DOHH2 (cell line): ENCODE measurements around the gene SCYGR7.

Source experiments
- H3F3A ChIP-seq: fragments of 200-600 bp; sonication (generic), shearing (Covaris generic); 2 replicates; pipeline ENCODE4 v1.6.0; 2016; ENCODE audit warnings: antibody characterized with exemption, mild to moderate bottlenecking; ENCODE audit not compliant: control insufficient read depth, insufficient read depth
- H3K27ac ChIP-seq: fragments of 200-600 bp; sonication (generic); 2 replicates; pipeline ENCODE4 v1.5.1; 2014; ENCODE audit warnings: low read depth, mild to moderate bottlenecking, low read length, moderate library complexity
- H3K27me3 ChIP-seq: fragments of 200-600 bp; sonication (generic); 2 replicates; pipeline ENCODE4 v1.6.1; 2014; ENCODE audit warnings: mild to moderate bottlenecking, low read length, mixed read lengths; ENCODE audit not compliant: control insufficient read depth
- H3K36me3 ChIP-seq: fragments of 200-600 bp; sonication (generic); 2 replicates; pipeline ENCODE4 v1.6.1; 2014; ENCODE audit warnings: mild to moderate bottlenecking, low read length, moderate library complexity, mixed read lengths; ENCODE audit not compliant: control insufficient read depth
- H3K4me1 ChIP-seq: fragments of 200-600 bp; sonication (generic); 2 replicates; pipeline ENCODE4 v1.6.1; 2014; ENCODE audit warnings: mild to moderate bottlenecking, low read length, mixed read lengths; ENCODE audit not compliant: control insufficient read depth
- H3K4me2 ChIP-seq: fragments of 200-600 bp; sonication (generic); 2 replicates; pipeline ENCODE4 v1.6.0; 2014; ENCODE audit warnings: mild to moderate bottlenecking, low read length, moderate library complexity
- H3K4me3 ChIP-seq: fragments of 200-600 bp; sonication (generic); 2 replicates; pipeline ENCODE4 v1.5.1; 2014; ENCODE audit warnings: mild to moderate bottlenecking, low read length, mixed read lengths
- H3K79me2 ChIP-seq: fragments of 200-600 bp; sonication (generic); 2 replicates; pipeline ENCODE4 v1.6.1; 2014; ENCODE audit warnings: mild to moderate bottlenecking, low read length, mixed read lengths; ENCODE audit not compliant: control insufficient read depth
- H3K9me2 ChIP-seq: fragments of 200-600 bp; sonication (generic); replicated peaks from 2 replicates; pipeline ENCODE4 v1.6.1; 2014; ENCODE audit warnings: mild to moderate bottlenecking, low read length, mixed read lengths; ENCODE audit not compliant: control insufficient read depth
- H3K9me3 ChIP-seq: fragments of 200-600 bp; sonication (generic); 2 replicates; pipeline ENCODE4 v1.6.1; 2014; ENCODE audit warnings: antibody characterized with exemption, low read length, mixed read lengths; ENCODE audit not compliant: control insufficient read depth, insufficient read depth
- H4K20me1 ChIP-seq: fragments of 200-600 bp; sonication (generic); 2 replicates; pipeline ENCODE4 v1.6.0; 2014; ENCODE audit warnings: low read depth, mild to moderate bottlenecking, antibody characterized with exemption, low read length, moderate library complexity; ENCODE audit not compliant: control insufficient read depth, insufficient read depth
- CTCF ChIP-seq: fragments of 200-600 bp; sonication (generic); IDR thresholded peaks from one replicate; pipeline ENCODE4 v1.5.1; 2014; ENCODE audit warnings: antibody characterized with exemption, mild to moderate bottlenecking, low read depth, low read length; ENCODE audit not compliant: poor library complexity, severe bottlenecking
- EZH2phosphoT487 ChIP-seq: fragments of 200-600 bp; sonication (generic); IDR thresholded peaks from 2 replicates; pipeline ENCODE4 v1.6.1; 2017; ENCODE audit warnings: borderline replicate concordance, mild to moderate bottlenecking, antibody characterized with exemption, low read length, moderate library complexity, mixed read lengths

Gene SCYGR7

GRCh38 chr2:227766373-227766883, 38.3 kb downstream of the SCYGR7 start:
- Histone ChIP-seq H4K20me1 (no peaks in the 10 kb centered on the region), H3K36me3 (no peaks in the 10 kb centered on the region), H3K27me3 (no peaks in the 10 kb centered on the region), H3K9me3 (no peaks in the 10 kb centered on the region), H3K4me2 (no peak overlapping the region), H3K79me2 (no peaks in the 10 kb centered on the region), H3K4me1 (no peaks in the 10 kb centered on the region), H3K4me3 (no peak overlapping the region), H3K27ac (no peak overlapping the region), H3K9me2 (no peaks in the 10 kb centered on the region), H3F3A (no peaks in the 10 kb centered on the region)
- no peak for TF ChIP-seq EZH2phosphoT487
- peak; percentile 84 for TF ChIP-seq CTCF

- H3K36me3 ChIP-seq, result no peaks in the 10 kb centered on the region
- TF ChIP-seq CTCF, result no peak
- TF ChIP-seq EZH2phosphoT487, result no peak
- no peaks in the 10 kb centered on the region for H3F3A ChIP-seq
- H3K27ac ChIP-seq, result no peak overlapping the region
- H3K9me2 ChIP-seq, result no peaks in the 10 kb centered on the region
- no peak overlapping the region for H3K4me3 ChIP-seq
- no peaks in the 10 kb centered on the region for H3K4me1 ChIP-seq
- H3K79me2 ChIP-seq, result no peaks in the 10 kb centered on the region
- no peaks in the 10 kb centered on the region for H3K27me3 ChIP-seq
- no peaks in the 10 kb centered on the region for H4K20me1 ChIP-seq
- H3K4me2 ChIP-seq, result no peak overlapping the region
- no peaks in the 10 kb centered on the region for H3K9me3 ChIP-seq
Measured at GRCh38 chr2:227767830-227768229, 39.7 kb downstream of the SCYGR7 start.

GRCh38 chr2:227772197-227772661, 44.1 kb downstream of the SCYGR7 start:
- H4K20me1 ChIP-seq, result no peaks in the 10 kb centered on the region
- no peaks in the 10 kb centered on the region for H3K27me3 ChIP-seq
- H3K9me3 ChIP-seq, result no peaks in the 10 kb centered on the region
- no peaks in the 10 kb centered on the region for H3K79me2 ChIP-seq
- TF ChIP-seq EZH2phosphoT487 (no peak), CTCF (no peak)
- H3K27ac ChIP-seq, result no peak overlapping the region
- H3K36me3 ChIP-seq, result no peaks in the 10 kb centered on the region
- no peaks in the 10 kb centered on the region for H3K9me2 ChIP-seq
- no peaks in the 10 kb centered on the region for H3F3A ChIP-seq
- no peak overlapping the region for H3K4me3 ChIP-seq
- H3K4me2 ChIP-seq, result no peak overlapping the region
- no peaks in the 10 kb centered on the region for H3K4me1 ChIP-seq
